NCI-H226 (cell line): ENCODE measurements around the gene RAD51B.

Source experiments
- DNase-seq: peaks from one replicate; pipeline ENCODE4 v3.0.0-alpha.2; 2015

RAD51B gene

GRCh38 chr14:68186500-68187276 lies 367.1 kb downstream of the RAD51B start:
- DNase-seq: peak; percentile 15

DNA sequence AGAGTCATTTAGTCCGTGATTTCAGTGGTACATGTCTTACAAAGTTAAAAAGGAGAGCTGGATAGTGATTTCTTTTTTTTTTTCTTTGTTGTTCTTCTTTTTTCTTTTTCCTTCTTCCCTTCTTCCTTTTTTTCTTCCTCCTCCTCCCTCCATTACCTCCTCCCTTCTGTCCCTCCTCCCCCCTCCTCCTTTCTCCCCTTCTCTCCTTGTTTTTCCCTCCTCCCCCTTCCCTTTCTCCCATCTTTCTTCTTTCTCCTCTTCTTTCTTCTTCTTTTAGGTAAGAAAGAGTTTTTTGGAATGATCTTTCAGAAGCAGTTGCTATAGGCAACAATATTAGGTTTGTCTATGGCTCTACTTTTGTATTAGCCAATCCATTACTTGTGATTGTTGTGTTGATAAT lies 368.6 kb downstream of the RAD51B start:
- no peak for DNase-seq

GRCh38 chr14:68190032-68190431 lies 370.5 kb downstream of the RAD51B start:
- DNase-seq: no peak

DNA sequence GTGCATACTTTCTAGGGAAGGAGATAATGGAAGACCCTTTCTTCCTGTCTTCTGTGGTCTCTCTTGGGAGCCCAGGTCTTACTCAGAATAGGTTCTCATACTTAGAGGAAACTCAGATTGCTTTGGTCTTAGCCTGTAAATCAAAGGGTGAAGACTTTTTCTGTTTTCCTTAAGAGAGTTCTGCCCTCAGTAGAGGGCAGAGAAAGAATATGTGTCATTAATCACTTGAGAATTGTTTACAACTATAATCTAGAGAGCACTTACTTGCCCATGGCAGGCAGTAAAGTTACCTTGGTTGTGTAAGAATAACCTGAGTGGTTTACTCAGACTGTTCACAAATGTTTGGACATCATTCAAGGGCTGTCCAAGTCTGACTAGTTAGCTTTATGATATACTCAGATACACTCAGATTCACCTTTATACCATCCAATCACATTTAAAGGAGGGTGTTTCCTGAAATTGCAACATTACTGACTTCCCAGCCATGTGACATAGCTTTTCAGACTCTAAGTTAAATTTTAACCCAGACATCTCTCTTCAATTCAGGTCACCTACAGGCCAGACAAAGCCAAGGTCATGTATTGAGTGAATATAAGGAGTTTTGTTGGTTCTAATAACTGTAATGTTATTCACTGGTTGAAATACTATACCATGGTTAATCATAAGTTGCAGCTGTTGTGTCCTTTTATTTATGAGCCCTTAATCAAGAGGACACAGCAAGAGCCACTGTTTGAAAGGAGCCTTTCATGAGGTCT lies 372.2 kb downstream of the RAD51B start:
- DNase-seq: peak; percentile 92

DNA sequence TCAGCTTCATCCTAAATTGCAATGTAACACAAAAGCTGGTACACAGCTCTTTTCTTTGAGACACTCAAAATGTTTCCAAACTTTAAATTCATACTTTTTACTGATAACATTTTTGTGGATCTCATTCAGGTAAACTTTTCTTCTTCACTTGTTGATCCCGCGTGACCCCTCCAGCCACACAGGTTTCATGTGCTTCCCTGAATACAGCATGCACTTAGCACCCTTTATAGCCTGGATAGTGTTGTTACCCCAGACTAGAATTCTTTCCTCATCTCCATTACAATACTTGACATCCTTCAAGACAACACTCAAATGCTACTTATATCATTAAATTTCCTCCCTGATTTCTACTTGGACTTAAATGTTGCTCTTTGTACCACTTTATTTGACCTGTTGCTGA lies 373.4 kb downstream of the RAD51B start:
- no peak for DNase-seq

DNA sequence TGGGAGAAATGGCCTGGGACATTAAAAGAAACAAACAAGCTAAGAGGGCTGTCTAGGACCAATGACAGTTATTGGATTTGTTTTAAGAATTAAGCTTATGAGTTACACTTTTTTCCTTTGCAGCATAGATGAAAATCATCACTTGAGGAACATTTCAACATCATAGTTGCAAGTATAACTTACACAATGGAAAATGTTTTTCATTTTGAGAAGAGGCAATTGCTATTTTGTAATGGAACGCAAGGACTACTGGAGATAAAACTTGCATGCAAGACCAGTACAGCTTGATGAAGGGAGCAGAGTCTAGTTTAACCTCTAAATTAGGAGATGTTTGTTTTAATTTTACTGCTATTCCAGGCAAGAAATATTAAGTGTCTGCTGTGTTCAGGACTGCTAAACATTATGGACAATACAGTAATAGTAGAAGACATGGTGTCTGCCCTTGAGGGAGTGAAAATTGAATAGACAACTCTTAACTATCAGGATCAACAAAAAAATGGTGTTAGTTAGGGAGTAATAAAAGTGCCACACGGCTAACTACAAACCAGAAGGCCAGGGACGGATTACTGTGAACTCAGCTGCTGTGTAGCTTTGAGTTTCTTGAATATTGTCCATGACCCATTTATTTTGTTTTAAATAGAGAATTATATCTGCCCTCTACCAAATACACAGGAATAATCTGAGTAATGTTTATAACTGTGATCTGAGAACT lies 374.5 kb downstream of the RAD51B start:
- DNase-seq: no peak

- no peak for DNase-seq
Measured at GRCh38 chr14:68195126-68195525, 375.5 kb downstream of the RAD51B start.

- no peak for DNase-seq
Measured at GRCh38 chr14:68198713-68199495, 379.3 kb downstream of the RAD51B start.

DNA sequence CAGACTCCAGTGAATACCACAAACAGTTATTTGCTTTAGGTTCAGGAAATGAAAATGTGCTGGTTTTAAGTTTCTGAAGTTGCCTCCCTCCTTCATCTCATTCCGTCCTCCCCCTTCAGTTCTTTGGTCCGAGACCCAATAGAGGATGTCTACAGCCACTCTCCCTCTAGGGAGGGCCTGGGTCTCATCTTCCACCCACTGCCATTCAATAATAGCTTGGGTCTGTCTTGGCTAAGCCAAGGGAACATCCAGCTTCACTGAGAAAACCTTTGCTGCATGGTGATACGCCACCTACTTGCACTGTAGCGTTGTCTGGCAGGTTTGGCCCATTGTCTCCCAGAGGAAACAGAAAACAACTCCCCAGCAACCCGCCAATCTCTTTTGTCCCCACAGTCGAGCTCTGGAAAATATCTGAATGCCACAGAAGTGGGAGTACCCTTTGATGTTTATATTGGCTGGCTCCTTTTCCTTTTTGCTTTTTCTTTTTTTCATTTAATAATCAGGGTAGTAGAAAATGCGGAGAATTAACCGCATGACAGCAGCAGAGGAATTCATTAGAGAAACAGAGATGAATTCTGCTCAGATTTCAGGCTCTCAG lies 380.1 kb downstream of the RAD51B start:
- no peak for DNase-seq

DNA sequence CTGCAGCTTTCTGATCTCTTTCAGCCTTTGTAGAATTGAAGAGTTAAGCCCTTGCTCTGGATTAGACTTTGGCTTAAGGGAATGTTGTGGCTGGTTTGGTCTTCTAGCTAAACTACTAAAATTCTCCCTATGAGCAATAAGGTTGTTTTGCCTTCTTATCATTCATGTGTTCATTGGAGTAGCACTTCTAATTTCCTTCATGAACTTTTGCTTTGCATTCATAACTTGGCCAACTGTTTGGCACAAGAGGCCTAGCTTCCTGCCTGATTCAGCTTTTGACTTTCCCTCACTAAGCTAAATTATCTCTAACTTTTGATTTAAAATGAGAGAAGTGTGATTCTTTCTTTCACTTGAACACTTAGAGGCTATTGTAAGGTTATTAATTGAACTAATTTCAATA lies 384.3 kb downstream of the RAD51B start:
- DNase-seq: no peak

DNA sequence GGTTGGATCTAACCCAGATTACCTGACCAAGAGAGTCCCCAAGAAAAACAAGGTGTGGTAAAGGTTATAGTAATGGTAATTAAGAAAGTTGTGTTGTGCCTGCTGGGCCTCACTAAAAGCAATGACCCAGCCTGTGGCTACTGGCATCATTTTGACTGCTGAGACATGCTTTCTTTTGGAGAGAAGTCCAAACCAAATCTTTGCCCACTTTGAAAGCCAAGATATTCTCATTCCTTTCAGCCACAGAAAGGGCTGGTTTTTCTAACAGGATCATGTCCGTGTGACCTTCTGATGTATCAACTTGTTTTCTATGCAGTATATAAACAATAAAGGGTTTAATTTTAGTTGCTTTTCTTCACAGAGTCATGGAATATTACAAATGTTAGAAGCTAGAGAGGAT lies 388.6 kb downstream of the RAD51B start:
- no peak for DNase-seq

DNA sequence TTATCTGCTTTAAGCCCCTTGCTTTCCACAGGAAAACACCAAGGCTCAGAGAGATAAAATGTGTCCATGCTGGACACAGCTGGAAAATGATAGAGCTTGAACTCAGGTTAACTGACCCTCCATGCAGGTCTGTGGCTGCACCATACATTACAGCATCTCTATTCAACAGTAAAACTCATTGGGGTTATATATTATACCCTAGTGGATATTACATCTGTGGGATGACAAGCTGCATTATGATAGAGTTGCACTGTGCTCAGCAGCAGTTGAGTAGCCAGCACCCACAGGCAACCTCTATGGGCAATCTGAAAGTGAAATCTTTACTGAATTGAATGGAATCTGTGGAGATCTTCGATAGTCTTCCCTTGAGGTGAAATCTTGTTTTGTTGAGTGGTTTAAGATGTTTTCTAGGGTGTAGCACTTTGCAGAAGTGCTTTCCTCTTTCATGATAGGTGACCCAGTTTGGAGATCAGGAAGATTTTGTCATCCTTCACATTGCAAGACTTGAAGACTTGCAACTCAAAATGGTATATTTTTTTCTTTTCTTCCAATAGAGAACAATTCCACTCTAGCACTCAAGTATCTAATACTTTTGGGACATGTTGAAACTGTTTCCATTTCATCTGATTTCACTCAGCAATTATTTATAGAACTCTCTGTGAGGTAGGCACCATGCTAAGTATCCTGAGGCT lies 389.2 kb downstream of the RAD51B start:
- DNase-seq: no peak

DNA sequence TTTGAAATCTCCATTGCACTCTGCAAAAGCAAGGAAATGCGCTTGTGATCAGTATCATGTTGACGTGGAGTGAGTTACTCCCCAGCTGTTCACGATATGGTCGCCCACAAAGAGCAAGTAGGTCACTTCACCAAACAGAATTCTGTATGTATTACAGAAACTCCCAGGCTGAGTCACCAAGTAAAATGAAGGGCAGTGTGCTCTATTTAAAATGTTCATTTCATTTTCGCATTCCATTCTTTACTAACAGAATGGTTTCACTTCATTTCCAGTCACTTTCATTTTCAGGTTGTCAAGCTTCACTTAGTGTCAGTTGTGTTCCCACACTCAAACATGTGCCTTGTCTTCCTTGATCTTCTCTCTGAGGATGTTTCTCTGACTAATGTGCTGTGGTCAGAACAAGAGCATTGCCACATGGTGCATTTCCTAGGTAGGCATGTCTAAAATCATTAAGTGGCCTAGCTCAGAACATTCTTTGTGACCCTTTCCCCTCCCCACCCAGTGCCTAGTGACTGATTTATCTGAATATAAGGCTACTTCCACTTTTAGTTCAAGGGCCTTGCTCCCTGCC lies 391.2 kb downstream of the RAD51B start:
- peak; percentile 89 for DNase-seq

DNA sequence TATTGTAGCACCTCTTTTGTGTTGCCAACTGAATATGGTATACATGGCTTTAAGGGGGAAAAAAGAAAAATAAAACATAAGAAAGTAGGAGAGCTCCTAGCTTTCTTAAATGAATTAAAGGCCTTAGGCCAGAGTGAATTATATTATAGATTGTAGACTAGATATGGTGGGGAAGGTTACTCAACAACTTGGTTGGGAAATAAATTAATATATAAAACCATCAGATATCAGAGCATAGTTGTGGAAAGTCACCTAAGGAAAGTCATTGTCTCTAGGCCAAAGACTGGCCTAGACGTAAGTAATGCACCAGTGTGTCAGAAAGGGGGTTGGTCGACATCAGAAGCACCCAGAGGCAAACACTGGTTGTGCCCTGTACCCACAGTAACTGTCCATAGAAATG lies 391.8 kb downstream of the RAD51B start:
- DNase-seq: no peak

GRCh38 chr14:68211886-68212285 lies 392.3 kb downstream of the RAD51B start:
- no peak for DNase-seq

DNA sequence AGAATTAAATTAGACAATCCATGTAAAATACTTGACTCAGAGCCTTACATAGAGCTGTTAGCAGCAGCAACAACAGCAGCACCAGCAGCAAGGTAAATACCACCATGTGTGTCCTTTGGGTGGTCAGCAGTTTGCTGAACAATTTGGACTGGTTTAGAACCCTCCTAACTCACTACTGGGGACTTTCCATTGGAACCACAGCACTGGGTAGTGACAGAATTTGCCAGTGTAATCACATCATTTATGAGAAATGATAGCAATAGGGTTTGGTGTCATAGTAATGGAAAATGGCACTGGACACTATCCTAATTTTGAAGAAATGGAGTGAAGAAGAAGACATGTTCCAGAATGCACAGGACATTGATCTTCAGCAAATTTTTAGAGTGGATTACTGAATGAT lies 392.8 kb downstream of the RAD51B start:
- DNase-seq: no peak

DNA sequence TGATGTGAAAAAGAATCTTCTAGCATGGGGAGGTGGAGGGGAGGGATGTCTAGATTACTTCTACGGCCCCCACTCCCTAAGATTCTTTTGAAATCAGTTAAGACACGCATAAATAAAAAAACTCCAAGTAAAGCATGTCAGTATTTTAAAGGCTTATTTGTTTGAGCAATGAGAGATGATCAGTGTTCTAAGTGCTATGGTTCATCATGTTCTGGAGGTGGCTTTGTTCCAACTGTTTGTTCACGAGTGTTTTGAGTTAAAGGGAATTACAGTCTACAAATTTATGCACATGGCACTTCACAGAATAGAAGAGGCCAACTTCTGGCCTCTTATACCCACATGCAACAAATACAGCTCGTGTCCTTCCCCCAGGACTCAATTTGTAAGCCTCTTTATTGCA lies 394.9 kb downstream of the RAD51B start:
- DNase-seq: no peak

GRCh38 chr14:68215629-68216028 lies 396.1 kb downstream of the RAD51B start:
- DNase-seq: no peak

DNA sequence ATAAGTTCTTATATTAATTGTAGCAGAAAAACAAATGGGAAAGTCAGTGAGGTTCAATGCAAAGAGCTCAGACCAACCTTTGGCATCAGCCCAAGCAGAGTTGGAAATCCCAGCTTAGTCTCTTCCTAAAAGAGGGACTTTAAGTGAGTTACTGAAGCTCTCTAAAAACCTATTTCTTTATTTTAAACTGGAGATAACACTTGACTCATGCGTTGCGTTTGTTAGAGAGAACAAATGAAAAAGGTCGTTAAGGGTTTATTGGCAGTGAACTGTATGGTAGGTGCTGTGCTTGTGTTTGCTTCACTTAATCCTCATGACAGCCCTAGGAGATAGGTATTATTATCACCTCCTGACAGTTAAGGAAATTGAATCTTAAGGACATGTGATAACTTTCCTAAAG lies 396.5 kb downstream of the RAD51B start:
- no peak for DNase-seq

GRCh38 chr14:68216957-68217356 lies 397.4 kb downstream of the RAD51B start:
- DNase-seq: no peak

DNA sequence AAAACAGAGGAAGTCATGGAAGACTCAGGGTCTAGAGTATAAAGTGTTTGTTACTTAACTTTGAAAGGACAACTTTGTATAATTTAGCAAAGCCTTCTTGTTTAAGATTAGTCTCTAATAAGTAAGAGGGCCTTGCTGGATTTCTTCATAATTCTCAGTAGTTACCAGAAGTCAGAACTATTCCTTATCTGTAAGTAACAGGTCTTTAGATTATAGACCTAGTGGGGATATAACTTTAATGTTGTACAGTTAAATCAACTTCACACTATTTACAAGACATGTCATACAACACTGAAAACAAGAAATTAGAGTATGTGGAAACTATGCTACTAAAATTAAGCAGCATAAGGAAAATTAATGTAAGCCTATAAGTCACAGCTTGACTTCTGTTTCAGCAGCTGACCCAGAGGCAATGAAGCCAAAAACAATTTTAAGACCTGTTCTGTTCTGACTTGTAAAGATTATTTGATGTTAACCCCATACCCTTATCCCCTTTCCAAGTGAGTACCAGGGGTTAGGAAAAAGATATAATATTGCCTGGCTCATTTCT lies 398.3 kb downstream of the RAD51B start:
- no peak for DNase-seq
